ENCODE measurements around the gene CPN1.
"Not testable (repeated sequence)": the region's sequence is repeated elsewhere in the genome, so short reads cannot be mapped to it uniquely, and the experiment has no call there.

Gene CPN1

DNA sequence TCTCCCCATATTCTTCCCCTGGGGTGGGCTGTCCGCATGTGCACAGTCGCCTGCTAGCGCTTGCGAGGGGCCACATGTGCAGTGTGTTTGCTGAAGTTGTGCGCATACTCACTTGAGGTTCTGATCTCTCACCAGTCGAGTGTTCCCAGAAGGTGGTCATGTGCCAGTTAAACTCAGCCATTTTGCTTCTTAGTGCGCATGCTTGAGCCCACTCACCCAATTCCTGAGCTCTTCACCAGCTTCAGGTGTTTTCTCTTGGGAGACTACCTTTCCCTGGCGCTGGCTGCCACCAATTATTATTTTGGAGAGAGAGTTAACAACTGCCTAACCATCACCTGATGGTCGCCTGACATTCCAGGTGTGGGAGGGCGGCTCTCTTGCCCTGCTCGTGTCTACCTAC lies 25.2 kb upstream of the CPN1 start:
- H3K9me3 ChIP-seq, result no peaks in the 10 kb centered on the region
- no peaks in the 10 kb centered on the region for H3K36me3 ChIP-seq
- TF ChIP-seq, protein P1, sequence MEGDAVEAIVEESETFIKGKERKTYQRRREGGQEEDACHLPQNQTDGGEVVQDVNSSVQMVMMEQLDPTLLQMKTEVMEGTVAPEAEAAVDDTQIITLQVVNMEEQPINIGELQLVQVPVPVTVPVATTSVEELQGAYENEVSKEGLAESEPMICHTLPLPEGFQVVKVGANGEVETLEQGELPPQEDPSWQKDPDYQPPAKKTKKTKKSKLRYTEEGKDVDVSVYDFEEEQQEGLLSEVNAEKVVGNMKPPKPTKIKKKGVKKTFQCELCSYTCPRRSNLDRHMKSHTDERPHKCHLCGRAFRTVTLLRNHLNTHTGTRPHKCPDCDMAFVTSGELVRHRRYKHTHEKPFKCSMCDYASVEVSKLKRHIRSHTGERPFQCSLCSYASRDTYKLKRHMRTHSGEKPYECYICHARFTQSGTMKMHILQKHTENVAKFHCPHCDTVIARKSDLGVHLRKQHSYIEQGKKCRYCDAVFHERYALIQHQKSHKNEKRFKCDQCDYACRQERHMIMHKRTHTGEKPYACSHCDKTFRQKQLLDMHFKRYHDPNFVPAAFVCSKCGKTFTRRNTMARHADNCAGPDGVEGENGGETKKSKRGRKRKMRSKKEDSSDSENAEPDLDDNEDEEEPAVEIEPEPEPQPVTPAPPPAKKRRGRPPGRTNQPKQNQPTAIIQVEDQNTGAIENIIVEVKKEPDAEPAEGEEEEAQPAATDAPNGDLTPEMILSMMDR (IDR thresholded peaks at IDR 0.05; ENCODE audit: low read depth, low read length), result no peak
- H3K27me3 ChIP-seq, result no peaks in the 10 kb centered on the region
- H3K4me3 ChIP-seq (ENCODE audit: low read depth, low read length), result no peak overlapping the region
- no peak for DNase-seq
- H3K4me1 ChIP-seq, result peaks cover 3% of the 10 kb centered on the region; the same call in 1 of the 2 replicates

DNA sequence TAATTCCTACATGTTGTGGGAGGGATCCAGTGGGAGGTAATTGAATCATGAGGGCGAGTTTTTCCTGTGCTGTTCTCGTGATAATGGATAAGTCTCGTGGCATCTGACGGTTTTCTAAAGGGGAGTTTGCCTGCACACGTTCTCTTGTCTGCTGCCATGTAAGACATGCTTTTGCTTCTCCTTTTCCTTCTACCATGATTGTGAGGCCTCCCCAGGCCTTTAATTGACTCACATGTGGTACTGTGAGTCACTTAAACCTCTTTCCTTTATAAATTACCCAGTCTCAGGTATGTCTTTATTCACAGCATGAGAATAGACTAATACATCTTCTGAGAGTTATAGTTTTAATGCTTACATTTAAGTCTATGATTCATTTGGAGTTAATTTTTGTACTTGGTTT lies 22.6 kb upstream of the CPN1 start:
- H3K4me1 ChIP-seq, result peaks cover 3% of the 10 kb centered on the region; the same call in 1 of the 2 replicates
- DNase-seq, result no peak
- H3K36me3 ChIP-seq, result no peaks in the 10 kb centered on the region
- H3K9me3 ChIP-seq, result no peaks in the 10 kb centered on the region
- peaks cover 3% of the 10 kb centered on the region; the same call in 1 of the 2 replicates for H3K27me3 ChIP-seq
- no peak overlapping the region for H3K4me3 ChIP-seq (ENCODE audit: low read depth, low read length)
- TF ChIP-seq, protein P1 (IDR thresholded peaks at IDR 0.05; ENCODE audit: low read depth, low read length), result no peak

DNA sequence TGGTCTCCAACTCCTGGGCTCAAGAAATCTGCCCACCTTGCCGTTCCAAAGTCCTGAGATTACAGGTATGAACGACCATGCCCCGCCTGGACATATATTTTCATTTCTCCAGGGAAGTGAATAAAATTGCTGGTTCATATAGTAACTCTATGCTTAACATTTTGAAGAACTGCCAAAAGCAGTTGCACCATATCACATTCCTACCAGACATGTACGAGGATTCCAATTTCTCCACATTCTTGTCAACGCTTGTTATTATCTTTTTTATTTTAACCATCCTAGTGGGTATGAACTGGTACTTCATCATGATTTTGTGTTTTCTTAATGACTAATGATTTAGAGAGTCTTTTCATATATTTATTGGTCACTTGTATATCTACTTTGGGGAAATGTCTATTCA lies 21.9 kb upstream of the CPN1 start:
- Histone ChIP-seq H3K9me3 (no peaks in the 10 kb centered on the region), H3K36me3 (no peaks in the 10 kb centered on the region), H3K4me3 (ENCODE audit: low read depth, low read length) (no peak overlapping the region), H3K27me3 (peaks cover 3% of the 10 kb centered on the region; the same call in 1 of the 2 replicates), H3K4me1 (peaks cover 3% of the 10 kb centered on the region; the same call in 1 of the 2 replicates)
- DNase-seq, result no peak
- TF ChIP-seq, protein P1 (IDR thresholded peaks at IDR 0.05; ENCODE audit: low read depth, low read length), result no peak

DNA sequence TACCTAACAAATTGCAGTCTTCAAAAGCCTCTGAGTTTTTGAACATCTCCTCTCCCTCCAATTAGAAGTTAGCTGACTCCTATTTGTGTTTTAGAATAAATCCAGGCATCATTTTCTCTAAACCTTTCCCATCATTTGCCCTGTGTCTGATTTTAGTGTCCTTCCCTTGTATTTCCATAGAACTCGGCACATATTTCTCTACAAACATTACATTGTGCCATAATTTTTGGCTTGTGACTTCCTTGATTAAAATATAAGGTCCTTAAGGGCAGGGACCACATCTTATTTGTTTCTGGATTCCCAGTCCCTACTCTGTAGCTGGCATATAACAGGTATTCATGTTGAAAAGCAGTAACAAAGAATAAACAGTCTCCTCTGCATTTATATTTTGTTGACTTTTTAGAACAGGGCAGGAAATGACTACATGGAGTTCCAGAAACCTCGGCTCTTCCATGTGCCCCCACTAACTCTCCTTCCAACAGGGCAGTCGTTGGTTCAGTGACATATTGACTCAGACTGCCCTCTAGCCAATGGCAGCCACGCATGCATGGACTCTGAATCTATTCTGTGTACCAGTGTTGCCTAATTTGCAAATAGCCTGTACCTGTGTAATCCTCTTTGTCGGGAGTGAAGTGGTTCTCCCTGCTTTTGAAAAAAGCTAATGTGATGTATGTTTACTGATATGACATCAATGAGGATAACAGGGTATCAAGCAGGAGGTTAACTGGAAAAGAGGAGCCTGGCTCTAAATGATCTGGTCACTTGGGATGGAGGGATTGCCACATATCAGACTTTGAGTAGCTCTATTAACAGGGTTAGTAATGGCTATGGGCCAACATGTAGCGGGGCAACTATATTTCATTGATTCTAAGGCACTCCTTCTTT lies 19.8 kb upstream of the CPN1 start:
- H3K4me3 ChIP-seq (ENCODE audit: low read depth, low read length), result no peak overlapping the region
- peaks cover 3% of the 10 kb centered on the region; the same call in 1 of the 2 replicates for H3K4me1 ChIP-seq
- no peak for DNase-seq
- no peaks in the 10 kb centered on the region for H3K36me3 ChIP-seq
- H3K27me3 ChIP-seq, result peaks cover 3% of the 10 kb centered on the region; the same call in 1 of the 2 replicates
- TF ChIP-seq, protein P1 (IDR thresholded peaks at IDR 0.05; ENCODE audit: low read depth, low read length), result no peak
- no peaks in the 10 kb centered on the region for H3K9me3 ChIP-seq

DNA sequence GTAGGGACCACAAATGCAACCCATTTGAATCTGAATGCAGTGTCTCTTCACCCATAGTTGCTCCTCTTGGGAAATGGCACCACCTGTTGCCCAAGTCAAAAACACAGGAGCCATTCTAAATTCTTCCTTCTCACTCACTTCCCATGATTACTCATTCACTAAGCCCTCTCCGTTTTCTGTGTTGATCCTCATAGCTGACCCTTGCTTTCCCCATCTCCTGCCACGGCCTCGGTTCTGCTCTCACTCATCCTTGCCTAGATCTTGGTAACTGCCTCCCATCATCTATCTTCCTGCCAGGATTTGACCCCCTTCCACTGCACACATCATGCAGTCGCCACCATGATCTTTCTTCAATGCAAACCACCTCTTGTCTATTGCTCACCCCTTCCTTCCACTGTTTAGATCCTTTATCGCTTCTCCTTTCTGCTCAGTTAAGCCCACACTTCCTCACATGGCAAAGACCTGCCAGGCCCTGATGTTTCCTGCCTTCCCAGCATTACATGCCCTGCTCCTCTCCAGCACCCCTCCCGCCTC lies 19.0 kb upstream of the CPN1 start:
- peaks cover 3% of the 10 kb centered on the region; the same call in 1 of the 2 replicates for H3K27me3 ChIP-seq
- DNase-seq, result no peak
- no peaks in the 10 kb centered on the region for H3K36me3 ChIP-seq
- H3K4me1 ChIP-seq, result peaks cover 3% of the 10 kb centered on the region; the same call in 1 of the 2 replicates
- H3K9me3 ChIP-seq, result no peaks in the 10 kb centered on the region
- no peak overlapping the region for H3K4me3 ChIP-seq (ENCODE audit: low read depth, low read length)
- TF ChIP-seq, protein P1 (IDR thresholded peaks at IDR 0.05; ENCODE audit: low read depth, low read length), result no peak

DNA sequence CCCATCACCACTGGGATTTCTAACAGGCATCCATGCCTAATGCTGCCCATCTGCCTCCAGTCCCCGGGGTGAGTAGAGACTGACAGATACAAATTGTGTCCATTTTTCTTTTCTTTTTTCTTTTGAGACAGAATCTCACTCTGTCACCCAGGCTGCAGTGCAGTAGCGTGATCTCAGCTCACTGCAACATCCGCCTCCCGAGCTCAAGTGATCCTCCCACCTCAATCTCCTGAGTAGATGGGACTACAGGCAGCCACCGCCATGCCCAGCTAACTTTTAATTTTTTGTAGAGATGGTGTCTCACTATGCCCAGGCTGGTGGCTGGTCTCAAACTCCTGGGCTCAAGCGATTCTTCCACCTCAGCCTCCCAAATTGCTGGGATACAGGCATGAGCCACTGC lies 7.6 kb upstream of the CPN1 start:
- H3K27me3 ChIP-seq, result no peaks in the 10 kb centered on the region
- H3K4me3 ChIP-seq (ENCODE audit: low read depth, low read length), result no peak overlapping the region
- H3K4me1 ChIP-seq, result no peaks in the 10 kb centered on the region
- no peak for DNase-seq
- TF ChIP-seq, protein P1 (IDR thresholded peaks at IDR 0.05; ENCODE audit: low read depth, low read length), result no peak
- no peaks in the 10 kb centered on the region for H3K9me3 ChIP-seq
- no peaks in the 10 kb centered on the region for H3K36me3 ChIP-seq

DNA sequence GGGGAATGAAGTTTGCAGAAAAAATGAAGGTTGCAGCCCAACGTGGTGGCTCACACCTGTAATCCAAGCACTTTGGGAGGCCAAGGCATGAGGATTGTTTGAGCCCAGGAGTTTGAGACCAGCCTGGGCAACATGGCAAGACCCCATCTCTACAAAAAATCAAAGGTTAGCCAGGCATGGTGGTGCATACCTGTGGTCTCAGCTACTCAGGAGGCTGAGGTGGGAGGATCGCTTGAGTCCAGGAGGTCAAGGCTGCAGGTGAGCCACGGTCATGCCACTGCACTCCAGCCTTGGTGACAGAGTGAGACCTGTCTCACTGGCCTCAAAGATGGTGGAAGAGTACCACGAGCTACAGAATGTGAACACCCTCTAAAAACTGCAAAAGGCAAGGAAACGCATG lies 5.0 kb upstream of the CPN1 start:
- not testable (repeated sequence) for H3K4me3 ChIP-seq (ENCODE audit: low read depth, low read length); H3K27me3 ChIP-seq; H3K4me1 ChIP-seq; H3K36me3 ChIP-seq; H3K9me3 ChIP-seq; DNase-seq
